Vagina (tissue), 2 donors: ENCODE measurements around the gene IQCM.

Source experiments
- POLR2A ChIP-seq, 2 donors: fragments of 450-650 bp; IDR thresholded peaks; one replicate each; pipeline ENCODE4 v1.6.1; 2017; ENCODE audit warnings: antibody characterized with exemption in 2 of 2, mild to moderate bottlenecking in 2 of 2, moderate library complexity in 2 of 2
- TF ChIP-seq, protein P1 (sequence below), 3 experiments: fragments of 450-650 bp in 2 of 3; fragments of 200-600 bp in 1 of 3; sonication (generic) in 1 of 3; IDR thresholded peaks; one replicate each; pipeline ENCODE4 v1.5.1; 2017 to 2019; ENCODE audit warnings: antibody characterized with exemption in 3 of 3, mild to moderate bottlenecking in 2 of 3, moderate library complexity in 2 of 3

DNA sequence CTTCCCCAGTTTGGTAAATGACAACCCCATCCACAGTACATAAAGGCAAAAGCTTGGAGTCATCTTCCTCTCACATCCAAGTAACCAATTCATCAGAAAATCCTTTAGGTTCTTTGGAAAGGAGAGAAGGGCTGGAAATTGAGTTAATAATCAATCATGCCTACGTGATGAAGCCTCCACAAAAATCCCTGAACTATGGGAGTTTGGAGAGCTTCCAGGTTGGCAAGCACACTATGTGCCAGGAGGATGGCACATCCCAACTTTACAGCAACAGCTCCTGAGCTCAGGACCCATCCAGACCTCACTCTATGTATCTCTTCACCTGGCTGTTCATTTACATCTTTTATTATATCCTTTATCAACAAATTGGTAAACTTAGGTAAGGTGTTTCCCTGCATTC lies 98.9 kb downstream of the IQCM start:
- TF ChIP-seq, protein P1, sequence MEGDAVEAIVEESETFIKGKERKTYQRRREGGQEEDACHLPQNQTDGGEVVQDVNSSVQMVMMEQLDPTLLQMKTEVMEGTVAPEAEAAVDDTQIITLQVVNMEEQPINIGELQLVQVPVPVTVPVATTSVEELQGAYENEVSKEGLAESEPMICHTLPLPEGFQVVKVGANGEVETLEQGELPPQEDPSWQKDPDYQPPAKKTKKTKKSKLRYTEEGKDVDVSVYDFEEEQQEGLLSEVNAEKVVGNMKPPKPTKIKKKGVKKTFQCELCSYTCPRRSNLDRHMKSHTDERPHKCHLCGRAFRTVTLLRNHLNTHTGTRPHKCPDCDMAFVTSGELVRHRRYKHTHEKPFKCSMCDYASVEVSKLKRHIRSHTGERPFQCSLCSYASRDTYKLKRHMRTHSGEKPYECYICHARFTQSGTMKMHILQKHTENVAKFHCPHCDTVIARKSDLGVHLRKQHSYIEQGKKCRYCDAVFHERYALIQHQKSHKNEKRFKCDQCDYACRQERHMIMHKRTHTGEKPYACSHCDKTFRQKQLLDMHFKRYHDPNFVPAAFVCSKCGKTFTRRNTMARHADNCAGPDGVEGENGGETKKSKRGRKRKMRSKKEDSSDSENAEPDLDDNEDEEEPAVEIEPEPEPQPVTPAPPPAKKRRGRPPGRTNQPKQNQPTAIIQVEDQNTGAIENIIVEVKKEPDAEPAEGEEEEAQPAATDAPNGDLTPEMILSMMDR (IDR thresholded peaks at IDR 0.05): no peak
- no peak for TF ChIP-seq POLR2A (IDR thresholded peaks at IDR 0.05)
